EH (cell line): ENCODE data around the gene RELL2.

Experiments
- DNase-seq: peaks from one replicate; pipeline ENCODE4 v3.0.0-alpha.2; 2015; ENCODE audit warnings: low read depth

Gene RELL2

DNA sequence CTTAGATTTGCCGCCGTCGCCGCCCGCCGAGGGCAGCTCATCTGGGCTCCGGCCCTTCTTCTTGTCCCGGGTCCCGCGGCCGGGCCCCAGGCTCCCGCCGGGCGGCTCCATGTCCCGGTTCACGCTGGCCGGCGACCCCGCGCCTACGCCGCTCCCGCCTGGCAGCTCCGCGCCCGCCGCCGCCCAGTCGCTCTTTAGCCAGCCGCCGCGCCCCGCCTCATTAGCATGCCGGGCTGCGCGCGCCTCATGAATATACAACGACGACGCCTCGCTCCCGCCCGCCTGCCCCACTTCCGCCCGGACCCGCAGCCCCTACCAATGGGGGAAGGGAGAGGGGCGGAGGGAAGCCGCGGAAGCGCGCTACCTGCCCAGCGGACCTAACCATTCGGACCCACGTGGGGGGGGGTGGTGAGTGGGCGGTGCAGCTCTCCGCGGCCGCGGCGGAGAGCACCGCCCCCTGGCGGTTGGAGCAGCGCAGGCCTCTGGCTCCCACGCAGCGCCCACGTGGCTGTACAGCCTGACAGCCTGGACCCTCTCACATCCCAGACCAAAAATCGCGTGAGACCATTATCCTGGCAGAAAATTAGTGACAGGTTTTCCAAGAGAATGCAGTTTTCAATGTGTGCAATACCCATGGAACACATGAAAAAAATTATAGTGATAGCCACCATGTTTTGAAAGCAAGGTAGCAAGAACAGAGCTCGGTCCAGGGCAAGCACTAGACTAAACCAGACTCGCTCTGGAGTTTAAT is 17.8 kb upstream of the RELL2 start, which contains the start of gene DIAPH1:
TSS of gene DIAPH1 (minus strand) at position 197 of the 751 bp plus-strand sequence. CDS start at position 111, 86 bp downstream.
- peak; percentile 95 for DNase-seq

DNA sequence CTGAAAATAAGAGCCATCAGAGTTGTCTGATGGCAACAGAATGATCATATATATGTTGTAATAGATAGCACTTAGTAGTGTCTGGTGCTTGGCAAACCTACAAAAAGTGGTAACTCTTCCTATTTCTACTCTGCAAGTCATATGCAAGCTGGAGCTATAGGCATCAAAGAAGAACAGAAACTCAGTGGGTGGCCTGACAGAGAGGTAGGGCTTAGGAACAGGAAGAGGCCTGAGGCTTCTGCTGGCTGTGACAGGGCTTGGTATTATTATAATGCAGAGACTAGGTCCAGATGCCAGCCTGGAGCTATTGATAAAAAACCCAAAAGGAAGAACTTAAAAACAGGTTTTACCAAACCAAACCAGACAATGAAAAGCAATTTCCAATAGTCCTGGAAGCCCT is 13.6 kb upstream of the RELL2 start:
- no peak for DNase-seq

DNA sequence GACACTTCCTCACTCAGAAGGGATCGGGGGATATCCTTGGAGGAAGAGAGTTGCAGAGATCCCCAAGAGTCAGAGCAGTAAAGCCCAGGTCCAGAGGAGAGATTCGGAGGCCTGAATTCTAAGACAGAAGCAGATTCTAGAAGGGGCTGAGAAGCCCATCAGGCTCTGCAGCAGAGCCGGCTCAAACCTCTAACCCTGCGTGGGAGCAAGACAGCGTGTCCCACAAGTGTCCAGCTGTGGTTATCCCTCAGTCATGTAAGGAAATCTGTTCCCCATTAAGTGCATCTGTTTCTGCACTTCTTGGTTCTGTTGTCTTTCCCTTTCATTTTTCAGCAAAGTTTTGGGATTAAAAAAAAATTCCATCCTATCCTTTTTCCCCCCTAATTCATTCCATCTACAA is 13.2 kb upstream of the RELL2 start:
- DNase-seq: no peak

DNA sequence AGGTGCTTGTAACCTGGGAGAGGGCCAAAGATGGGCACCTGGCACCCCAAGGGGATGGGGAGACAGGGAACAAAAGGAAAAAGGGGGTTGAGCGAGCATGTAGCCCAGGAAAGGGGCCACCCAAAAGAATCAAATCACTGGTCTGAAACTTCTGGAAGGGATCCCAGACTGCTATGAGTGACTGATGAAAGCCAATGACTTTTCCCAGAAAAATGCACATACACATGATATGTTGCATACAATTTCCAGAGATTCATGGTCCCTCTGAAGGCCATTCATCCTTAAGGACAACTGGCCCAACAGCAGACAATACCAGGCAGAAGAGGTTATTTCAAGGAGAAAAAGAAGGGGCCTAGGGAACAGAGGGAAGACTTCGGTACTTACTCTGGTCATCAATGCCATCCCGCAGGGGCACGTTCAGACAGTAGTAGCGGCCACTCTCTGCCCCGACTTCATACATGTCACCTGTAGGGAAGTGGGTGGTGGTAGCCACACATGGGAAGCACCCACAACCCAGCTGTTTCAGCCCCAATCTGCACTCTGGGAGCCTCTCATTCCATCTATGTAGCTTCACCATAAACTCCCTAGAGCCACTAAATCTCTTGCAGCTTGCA is 8.5 kb upstream of the RELL2 start:
- DNase-seq: peak; percentile 54

DNA sequence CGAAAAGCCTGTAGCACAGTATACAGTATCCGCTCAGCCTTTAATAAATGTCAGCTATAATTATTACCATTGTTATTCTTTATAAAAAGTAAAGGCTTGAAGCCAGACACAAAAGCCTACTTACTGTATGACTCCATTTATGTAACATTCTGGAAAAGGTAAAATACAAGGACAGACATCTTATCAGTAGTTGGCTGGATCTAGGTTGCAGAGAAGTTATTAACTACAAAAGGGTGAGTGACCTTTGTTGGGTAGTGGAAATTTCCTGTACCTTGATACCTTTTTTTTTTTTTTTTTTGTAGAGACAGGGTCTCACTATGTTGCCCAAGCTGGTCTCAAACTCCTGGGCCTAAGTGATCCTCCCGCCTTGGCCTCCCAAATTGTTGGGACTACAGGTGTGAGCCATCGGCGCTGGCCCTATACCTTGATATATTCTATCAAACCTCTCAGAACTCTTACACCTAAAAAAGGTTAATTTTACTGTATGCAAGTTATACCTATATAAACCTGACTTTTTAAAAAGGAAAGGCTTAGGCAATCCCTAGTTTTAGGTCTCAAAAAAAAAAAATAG is 6.1 kb upstream of the RELL2 start:
- no peak for DNase-seq

DNA sequence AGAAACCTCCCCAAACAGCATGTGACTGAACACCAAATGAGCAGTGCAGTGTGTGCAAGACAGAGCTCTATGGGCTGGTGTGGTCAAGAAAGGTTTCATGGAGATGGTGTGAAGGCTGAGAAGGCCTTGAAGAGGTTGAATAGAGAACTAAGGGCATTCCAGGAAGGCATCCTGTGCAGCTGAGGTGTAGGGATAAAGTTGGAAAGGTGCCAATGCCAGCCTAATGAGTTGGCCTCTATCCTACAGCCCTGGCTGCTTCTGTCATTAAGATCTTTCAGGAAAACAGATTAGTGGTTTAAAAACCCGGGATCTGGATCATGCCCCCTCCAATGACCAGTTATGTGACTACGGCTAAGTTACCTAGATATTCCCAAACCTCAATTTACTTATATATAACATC is 4.1 kb upstream of the RELL2 start:
- no peak for DNase-seq

DNA sequence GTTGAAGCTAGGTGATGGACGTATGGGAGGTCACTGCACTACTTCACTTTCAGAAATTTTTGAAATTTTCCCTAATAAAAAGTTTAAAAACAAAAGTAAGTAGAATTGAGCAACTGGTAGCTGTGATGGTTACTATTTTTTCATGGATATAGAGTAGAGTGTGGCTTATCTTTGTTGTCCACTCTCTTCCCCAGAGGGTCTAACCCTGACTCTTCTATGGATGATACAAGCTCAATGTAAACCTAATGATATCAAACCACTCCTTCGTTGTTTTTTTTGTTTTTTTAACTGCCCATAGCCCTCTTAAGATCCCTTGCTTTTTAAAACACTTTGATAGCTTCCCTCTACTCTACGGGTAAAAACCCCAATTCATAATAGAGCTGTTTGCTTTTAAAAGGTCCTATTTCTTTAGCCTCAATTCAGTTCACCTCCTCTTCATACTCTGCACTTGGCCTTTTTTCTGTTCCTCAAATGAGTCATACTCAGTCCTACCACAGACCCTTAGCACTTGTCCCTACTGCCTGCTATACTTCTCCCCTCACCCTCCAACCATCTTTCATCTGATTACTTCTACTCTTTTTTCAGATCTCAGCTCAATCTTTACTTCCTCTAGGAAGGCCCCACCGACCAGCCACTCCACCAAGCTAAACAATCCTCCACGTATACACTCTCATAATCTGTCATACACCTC is 2.8 kb upstream of the RELL2 start:
- DNase-seq: no peak

DNA sequence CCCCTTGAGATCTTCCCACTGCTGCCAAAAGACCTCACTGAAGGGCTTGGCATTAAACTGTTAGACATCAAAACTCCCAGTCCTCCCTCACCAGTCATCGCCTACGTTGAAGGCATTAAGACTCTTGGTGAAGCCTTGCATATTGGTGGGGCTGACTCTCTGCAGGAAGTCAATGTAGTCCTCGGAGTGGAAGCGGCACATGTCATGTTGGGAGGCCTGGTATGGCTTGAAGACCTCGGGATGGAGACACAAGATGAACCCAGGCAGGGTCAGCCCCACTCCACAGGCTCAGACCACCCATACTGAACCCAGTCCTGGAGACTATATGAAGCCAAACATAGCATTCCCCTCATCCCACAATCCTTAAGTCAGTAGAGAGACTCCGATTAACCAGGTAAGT is 2.1 kb upstream of the RELL2 start:
- no peak for DNase-seq

DNA sequence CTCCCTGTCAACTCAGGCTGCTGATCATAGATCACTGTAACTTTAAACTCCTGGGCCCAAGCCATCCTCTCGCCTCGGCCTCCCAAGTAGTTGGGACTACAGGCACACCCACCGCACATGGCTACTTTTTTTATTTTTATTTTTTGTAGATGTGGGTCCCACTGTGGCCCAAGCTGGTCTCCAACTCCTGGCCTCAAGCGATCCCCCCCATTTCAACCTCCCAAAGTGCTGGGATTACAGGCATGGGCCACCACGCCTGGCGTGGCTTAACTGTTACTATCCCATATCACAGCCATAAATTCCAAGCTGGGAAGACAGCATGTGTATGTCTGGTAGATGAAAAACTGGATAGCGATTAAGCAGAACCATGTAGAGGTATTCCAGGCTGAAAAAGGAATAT is 1.2 kb upstream of the RELL2 start:
- DNase-seq: no peak

DNA sequence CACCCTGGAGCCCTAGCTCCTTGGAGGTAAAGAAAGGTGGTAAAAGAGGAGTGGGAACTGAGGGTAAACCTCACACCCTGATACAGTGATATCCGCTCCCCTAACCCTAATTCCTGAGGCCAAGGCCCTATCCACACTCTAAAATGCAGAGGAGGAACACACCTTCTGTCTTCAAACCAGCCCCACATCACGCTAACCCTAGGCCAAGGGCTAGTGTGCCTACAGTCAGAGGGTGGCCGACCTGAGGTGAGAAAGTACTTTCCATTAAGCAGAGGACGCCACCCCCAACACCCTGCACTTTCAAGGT is 738 bp upstream of the RELL2 start:
- no peak for DNase-seq

DNA sequence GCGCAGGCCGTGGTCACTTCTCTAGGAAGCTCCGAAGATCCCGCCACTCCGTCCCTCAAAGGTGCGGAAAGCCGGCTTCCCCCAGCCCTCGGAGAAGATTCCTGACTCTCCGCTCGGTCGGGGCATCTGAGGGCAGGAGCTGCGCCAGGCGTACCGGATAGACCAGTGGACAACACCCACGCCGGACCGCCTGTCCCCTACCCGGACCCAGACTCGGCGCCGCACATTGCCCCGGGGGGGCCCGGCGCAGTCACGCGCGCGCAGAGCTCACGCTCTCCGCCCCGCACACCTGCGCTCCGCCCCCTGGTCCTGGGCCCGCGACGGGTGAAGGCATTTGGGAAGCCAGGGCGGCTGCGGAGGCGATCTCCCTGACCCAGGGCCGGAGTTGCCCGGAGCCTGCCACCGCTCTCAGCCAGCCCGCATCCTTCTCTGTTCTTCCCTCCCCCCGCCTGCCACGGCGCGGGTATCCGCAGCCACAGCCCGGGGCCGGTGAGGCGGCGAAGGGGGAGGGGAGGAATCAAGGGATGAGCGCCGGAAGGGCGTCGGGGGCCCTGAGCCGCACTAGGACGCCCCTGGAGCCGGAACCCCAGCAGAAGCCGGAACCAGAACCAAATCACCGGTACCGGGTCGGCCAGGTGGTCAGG is 448 bp downstream of the RELL2 start:
- DNase-seq: no peak

DNA sequence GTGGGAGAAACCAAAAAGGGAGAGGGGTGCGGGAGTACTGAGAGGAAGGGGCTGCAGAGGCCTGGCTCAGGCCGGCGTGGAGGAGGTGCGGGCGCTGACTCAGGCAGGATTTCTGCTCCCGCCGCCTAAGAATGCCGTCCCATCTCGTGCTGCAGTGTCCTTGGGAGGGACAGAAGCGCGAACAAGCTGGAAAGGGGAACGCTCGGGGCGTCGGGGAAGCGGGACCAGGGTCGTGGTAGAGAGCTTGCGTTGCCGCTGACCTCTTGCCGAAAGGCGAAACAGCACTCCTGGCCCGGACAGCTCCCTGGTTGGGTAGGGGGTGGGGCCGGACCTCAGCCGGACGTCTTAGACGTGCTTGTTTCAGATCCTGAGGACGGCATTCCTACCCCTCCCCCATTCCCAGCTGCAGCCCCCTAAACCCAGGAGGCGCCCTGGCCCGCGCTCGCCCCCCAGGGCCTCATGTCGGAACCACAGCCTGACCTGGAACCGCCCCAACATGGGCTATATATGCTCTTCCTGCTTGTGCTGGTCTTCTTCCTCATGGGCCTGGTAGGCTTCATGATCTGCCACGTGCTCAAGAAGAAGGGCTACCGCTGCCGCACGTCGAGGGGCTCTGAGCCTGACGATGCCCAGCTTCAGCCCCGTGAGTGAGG is 1.1 kb downstream of the RELL2 start:
- DNase-seq: peak; percentile 64

DNA sequence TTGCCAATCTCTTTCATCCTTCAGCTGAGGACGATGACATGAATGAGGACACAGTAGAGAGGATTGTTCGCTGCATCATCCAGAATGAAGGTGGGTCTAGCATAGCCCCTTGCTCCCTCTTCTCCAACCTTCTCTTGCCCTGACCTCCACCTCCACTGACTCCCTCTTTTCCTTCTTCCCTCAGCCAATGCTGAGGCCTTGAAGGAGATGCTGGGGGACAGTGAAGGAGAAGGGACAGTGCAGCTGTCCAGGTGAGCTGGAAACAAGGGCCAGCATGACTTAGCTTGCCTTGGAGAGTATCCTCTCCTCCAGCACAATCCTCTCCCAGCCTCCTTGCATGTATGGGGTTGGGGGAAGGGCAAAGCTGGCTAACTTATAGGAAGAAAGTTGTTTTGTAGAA is 2.0 kb downstream of the RELL2 start:
- DNase-seq: no peak

DNA sequence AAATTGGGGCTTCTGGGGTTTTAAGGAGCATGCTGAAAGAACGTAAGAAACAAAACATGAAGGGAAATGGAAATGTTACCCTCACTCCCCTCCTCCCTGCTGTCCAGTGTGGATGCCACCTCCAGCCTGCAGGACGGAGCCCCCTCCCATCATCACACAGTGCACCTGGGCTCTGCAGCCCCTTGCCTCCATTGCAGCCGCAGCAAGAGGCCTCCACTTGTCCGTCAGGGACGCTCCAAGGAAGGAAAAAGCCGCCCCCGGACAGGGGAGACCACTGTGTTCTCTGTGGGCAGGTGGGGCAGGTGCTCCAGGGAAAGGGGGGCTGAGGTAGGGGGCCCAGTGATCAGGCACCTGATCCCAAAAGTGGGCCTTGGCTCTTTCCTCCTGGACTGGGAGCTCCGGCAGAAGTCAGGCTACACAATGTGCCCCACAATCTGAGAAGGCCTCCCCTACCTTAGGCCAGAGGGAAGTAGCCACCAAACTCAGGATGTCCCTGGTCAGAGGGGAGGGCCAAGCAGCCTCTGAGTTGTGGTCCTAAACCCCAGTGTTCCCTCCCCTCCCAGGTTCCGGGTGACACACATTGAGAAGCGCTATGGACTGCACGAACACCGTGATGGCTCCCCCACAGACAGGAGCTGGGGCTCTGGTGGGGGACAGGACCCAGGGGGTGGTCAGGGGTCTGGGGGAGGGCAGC is 2.7 kb downstream of the RELL2 start:
- DNase-seq: no peak

DNA sequence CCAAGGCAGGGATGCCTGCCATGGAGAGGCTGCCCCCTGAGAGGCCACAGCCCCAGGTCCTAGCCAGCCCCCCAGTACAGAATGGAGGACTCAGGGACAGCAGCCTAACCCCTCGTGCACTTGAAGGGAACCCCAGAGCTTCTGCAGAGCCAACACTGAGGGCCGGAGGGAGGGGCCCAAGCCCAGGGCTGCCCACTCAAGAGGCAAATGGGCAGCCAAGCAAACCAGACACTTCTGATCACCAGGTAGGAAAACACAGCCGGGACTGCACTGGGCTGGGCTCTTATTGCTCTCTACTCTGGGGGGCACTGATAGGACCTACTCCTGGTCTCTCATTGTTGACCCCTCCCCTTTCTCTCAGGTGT is 3.2 kb downstream of the RELL2 start:
- no peak for DNase-seq

DNA sequence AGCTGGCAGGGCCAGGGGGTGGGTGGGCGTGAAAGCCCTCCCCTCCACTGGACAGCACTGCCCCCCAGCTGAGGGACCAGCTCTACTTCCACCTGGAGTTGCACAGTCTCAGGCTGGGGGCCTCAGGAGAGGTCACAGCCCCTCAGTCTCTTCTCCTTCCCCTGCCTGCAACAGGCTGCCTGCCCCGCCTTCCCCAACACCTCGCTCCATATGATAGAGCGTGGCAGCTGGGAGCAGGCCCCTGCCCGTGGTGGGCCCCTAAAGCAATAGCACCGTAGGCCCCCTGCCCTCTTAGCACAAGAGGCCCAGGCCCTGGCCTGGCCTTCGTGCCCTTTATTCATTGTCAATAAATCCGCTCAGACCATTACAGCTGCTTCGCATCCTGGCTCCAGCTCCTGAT is 3.9 kb downstream of the RELL2 start:
- DNase-seq: no peak

DNA sequence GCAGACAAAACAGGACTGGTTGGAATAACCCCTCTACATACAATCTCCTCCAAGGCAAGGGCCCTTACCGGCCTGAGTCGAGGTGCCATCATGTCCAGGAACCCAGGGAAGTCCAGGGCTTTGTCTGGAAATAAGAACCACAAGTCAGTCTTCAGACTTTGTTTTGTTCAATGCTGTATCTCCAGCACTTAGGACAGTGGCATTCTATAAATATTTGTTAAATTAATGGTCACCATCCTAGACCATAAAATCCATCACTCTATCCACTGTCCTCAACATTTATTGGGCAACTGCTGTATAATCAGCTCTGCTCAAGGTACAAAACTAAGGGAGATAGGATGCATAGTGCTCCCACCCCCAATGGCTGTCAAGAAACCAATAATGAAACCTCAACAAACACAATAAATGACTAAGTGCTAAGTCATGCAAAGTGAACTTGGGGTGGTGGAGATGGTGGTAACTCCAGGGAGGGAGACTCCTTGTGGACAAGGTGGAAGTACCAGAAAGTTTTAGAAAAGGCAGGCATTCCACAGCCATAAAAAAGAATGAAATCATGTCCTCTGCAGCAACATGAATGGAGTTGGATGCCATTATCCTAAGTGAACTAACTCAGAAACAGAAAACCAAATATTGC is 5.0 kb downstream of the RELL2 start:
- DNase-seq: peak; percentile 79

DNA sequence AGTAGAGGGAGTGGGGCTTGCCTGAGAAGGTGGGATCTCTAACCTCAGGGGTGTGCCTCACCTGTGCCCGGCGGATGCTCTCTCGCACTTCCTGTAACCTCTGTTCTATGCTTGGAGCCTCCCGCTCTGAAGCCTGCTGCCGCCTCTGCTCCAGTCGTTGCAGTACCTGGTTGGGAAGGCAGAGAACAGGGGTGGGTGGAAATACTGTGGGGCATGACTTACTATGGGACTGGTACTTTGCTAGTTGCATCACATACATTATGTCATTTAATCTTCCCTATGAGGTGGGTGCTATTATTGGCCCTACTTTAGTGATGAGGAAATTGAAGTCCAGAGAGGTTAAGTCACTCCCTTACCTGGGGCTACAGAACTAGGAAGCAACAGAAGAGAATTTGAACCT is 9.2 kb downstream of the RELL2 start:
- DNase-seq: no peak

DNA sequence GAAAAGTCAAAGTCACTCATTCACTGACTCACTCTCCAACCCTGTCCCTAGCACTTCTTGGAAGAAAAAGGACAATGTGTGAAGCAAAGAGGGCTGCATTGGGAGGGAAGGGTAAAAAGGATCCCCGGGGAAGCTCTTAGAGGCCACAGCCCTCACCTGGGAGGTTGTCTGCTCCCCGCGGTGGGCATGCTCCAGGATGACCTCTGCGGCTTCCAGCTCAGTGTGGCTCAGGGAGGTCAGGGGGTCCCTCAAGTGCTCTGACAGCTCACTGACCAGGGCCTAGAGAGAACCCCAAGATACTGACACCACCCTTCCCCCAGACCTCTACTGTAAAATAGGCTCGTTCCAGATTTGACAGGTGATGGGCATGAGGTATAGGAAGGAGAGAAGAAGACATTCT is 10.4 kb downstream of the RELL2 start:
- DNase-seq: no peak

DNA sequence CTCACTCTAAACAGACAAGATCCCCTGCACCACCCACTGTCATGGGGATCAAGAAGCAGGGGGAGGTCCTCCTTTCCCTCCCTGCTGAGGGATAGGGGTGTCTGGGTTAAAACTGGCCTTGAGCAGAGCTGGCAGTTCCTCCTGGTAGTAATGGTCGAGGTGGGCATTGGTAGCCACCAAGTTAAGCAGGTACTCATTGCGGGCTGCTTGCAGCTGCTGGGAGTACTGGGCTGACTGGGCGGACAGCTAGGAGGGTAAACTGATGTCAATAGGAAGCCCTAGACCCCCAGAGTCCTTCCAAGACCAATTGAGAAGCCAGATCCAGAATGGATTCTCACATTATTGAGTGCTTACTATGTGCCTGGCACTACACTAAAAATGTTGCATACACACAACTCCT is 11.1 kb downstream of the RELL2 start:
- DNase-seq: no peak

DNA sequence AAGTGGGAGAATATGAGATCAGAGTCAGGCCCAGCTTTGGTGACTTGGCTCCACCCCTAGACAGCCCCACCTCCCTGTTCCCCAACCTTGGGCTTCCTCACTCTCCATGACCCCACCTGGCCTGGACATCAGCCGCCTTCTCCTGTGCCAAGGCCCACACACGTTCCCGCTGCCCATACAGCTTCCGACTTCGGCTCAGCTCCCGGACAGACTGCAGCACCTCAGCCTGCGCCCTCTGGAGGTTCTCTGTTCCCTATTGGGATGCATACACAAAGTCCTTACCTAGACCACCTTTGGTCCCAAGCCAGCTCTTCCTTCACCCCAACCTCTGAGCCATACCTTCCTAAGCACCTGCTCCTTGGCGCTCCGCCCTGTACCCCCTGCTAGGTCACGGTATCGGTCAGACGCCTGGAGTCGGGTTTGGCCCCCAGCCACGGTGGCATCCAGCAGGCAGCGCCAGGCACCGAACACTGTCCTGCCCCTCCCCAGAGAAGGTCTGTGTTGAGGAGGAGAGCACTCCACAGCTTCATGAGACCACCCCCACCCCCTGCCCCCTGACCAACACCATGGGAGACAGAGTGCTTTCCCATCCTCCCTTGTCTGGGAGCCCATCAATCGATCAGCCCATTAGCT is 12.4 kb downstream of the RELL2 start:
- DNase-seq: no peak
